ENCODE measurements around the gene FFAR4.
"Not testable (repeated sequence)": the region's sequence is repeated elsewhere in the genome, so short reads cannot be mapped to it uniquely, and the experiment has no call there.

The FFAR4 gene

DNA sequence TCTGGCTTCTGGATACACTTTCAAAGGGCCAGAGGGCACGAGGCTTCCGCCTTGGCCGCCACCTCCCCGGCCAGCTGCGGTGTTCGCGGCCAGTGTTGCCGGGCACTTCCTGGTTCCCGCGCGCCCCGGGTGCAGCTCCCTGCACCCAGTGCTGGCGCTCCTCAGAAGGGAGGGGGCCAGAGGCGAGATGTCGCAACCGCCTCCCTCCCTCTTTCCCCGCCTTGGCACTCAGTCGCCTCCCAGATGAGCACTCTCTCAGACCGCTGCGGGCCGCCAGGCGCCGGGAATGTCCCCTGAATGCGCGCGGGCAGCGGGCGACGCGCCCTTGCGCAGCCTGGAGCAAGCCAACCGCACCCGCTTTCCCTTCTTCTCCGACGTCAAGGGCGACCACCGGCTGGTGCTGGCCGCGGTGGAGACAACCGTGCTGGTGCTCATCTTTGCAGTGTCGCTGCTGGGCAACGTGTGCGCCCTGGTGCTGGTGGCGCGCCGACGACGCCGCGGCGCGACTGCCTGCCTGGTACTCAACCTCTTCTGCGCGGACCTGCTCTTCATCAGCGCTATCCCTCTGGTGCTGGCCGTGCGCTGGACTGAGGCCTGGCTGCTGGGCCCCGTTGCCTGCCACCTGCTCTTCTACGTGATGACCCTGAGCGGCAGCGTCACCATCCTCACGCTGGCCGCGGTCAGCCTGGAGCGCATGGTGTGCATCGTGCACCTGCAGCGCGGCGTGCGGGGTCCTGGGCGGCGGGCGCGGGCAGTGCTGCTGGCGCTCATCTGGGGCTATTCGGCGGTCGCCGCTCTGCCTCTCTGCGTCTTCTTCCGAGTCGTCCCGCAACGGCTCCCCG lies at the start of gene FFAR4:
Gene FFAR4, plus strand, starts transcription at position 231 of the 842 bp plus-strand sequence. Its CDS starts 56 bp downstream, at position 287.
- H3K9me3 Mint-ChIP-seq, result no peaks in the 10 kb centered on the region
- H3K27ac Mint-ChIP-seq, result no peak within 1 kb of the TSS
- no peaks in the 10 kb centered on the region for H3K4me1 Mint-ChIP-seq (ENCODE audit: low read depth)
- H3K36me3 Mint-ChIP-seq (ENCODE audit: low read depth), result no peaks in the 10 kb centered on the region
- no peak within 1 kb of the TSS for H3K4me3 Mint-ChIP-seq
- peaks cover 55% of the 10 kb centered on the region for H3K27me3 Mint-ChIP-seq

DNA sequence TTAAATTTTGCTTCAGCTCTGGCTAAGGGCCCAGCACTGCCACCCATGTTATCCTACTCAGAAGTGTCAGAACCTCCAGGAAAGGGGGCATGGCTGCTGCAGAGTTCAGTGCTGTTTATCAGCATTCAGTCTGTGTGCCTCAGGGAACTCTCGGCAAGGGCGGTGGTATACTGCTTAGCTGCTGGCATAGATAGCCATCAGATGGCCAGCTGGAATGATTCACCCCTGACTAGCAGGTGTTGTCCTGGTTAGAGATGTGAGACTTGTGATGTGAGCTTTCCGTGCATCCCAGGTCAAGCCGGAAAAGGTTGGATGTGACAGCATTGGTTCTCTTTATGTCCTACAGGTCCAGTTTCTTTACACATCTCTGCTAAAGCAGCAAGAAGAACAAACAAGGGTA lies 47.9 kb upstream of the FFAR4 start:
- H3K36me3 Mint-ChIP-seq (ENCODE audit: low read depth), result peaks cover 64% of the 10 kb centered on the region
- no peak overlapping the region for H3K27ac Mint-ChIP-seq
- H3K9me3 Mint-ChIP-seq, result no peaks in the 10 kb centered on the region
- H3K4me3 Mint-ChIP-seq, result no peak overlapping the region
- no peaks in the 10 kb centered on the region for H3K4me1 Mint-ChIP-seq (ENCODE audit: low read depth)
- H3K27me3 Mint-ChIP-seq, result no peaks in the 10 kb centered on the region

DNA sequence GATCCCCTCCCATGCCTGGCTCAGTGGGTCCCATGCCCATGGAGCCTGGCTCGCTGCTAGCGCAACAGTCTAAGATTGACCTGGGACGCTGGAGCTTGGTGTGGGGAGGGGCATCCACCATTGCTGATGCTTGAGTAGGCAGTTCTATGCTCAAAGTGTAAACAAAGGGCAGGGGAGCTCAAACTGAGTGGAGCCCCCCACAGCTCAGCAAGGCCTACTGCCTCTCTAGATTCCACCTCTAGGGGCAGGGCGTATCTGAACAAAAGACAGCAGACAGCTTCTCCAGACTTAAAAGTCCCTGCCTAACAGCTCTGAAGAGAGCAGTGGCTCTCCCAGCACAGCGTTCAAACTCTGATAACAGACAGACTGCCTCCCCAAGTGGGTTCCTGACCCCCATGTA lies 31.2 kb upstream of the FFAR4 start:
- Mint-ChIP-seq H3K36me3 (ENCODE audit: low read depth) (no peaks in the 10 kb centered on the region), H3K4me1 (ENCODE audit: low read depth) (no peaks in the 10 kb centered on the region), H3K27me3 (peaks cover 17% of the 10 kb centered on the region), H3K9me3 (no peaks in the 10 kb centered on the region), H3K27ac (no peak overlapping the region), H3K4me3 (no peak overlapping the region)

DNA sequence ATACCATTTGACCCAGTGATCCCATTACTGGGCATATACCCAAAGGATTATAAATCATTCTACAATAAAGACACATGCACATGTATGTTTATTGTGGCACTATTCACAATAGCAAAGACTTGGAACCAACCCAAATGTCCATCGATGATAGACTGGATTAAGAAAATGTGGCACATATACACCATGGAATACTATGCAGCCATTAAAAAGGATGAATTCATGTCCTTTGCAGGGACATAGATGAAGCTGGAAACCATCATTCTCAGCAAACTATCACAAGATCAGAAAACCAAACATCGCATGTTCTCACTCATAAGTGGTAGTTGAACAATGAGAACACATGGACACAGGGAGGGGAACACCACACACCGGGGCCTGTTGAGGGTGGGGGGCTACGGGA lies 25.6 kb upstream of the FFAR4 start:
- not testable (repeated sequence) for H3K27ac Mint-ChIP-seq; H3K9me3 Mint-ChIP-seq; H3K4me3 Mint-ChIP-seq; H3K36me3 Mint-ChIP-seq (ENCODE audit: low read depth); H3K4me1 Mint-ChIP-seq (ENCODE audit: low read depth)
- peaks cover 25% of the 10 kb centered on the region for H3K27me3 Mint-ChIP-seq

DNA sequence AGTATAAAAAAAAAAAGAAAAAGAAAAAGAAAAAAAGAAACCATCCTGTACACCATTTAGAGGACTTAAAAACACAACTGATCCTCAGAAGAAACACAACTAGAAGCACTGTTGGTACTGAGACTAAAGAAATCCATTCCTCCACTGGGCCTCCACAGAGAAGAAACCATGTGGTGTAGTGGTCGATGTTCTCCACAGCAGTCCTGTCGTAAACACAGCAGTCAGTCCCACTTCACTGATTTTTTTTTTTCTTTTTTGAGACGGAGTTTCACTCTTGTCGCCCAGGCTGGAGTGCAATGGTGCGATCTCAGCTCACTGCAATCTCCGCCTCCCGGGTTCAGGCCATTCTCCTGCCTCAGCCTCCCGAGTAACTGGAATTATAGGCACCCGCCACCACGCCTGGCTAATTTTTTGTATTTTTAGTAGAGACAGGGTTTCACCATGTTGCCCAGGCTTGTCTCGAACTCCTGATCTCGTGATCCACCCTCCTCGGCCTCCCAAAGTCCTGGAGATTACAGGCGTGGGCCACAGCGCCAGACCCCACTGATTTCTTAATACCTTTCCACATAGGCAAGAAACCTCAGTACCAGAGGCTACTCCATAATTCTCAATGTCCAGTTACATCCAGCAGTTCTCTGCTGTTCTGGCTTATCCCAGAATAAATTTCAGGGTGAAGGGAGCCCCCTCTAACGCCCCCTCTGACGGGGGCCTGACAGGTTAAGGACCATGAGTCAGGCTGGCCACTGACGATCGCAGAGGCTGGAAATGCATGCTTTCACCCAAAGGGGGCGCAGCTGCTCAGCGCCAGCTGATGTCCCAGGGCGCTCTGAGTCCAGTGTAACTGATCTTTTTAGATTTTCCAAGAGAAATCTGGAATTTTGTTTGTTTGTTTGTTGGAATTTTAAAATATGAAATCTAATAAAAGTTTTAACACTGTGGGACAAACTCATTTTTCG lies 24.8 kb upstream of the FFAR4 start:
- H3K4me1 Mint-ChIP-seq (ENCODE audit: low read depth), result no peaks in the 10 kb centered on the region
- H3K36me3 Mint-ChIP-seq (ENCODE audit: low read depth), result no peaks in the 10 kb centered on the region
- H3K9me3 Mint-ChIP-seq, result no peaks in the 10 kb centered on the region
- peaks cover 25% of the 10 kb centered on the region for H3K27me3 Mint-ChIP-seq
- no peak overlapping the region for H3K27ac Mint-ChIP-seq
- H3K4me3 Mint-ChIP-seq, result no peak overlapping the region

DNA sequence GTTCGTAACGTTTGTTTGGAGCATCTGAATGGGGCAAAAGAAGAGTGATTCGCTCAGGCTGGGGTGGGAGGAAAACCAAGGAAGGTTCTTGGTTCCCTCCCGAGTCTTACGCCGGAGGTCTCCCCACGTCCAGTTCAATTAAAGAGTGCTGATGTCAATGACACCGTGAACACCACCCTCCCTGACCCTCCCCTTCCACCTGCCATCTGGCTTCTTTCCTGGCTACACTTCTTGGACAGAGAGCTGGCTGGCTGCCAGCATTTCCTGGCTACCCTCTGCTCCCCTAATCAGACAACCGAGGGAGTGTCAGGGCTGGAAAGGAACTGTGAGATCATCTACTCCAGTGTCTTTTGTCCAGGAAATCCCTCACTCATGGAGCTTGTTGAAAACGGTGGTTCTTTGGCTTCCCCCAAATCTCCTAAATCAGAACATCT lies 24.1 kb upstream of the FFAR4 start:
- H3K36me3 Mint-ChIP-seq (ENCODE audit: low read depth), result no peaks in the 10 kb centered on the region
- no peaks in the 10 kb centered on the region for H3K4me1 Mint-ChIP-seq (ENCODE audit: low read depth)
- no peak overlapping the region for H3K27ac Mint-ChIP-seq
- no peak overlapping the region for H3K4me3 Mint-ChIP-seq
- H3K27me3 Mint-ChIP-seq, result peaks cover 23% of the 10 kb centered on the region
- H3K9me3 Mint-ChIP-seq, result no peaks in the 10 kb centered on the region

DNA sequence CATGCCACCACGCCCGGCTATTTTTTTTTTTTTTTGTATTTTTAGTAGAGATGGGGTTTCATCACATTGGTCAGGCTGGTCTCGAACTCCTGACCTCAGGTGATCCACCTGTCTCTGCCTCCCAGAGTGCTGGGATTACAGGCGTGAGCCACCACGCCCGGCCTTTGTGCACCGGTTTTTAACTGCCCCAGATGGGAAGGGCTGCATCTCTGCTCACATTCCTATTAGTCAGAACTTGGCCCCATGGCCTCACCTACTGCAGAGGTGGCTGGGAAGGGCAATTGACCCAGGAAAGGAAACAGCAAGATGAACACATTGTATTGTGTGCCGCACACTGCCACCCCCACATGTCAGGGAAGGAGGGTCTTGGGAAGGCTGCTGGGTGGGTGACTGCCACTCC lies 19.5 kb upstream of the FFAR4 start:
- not testable (repeated sequence) for H3K9me3 Mint-ChIP-seq; H3K36me3 Mint-ChIP-seq (ENCODE audit: low read depth); H3K27me3 Mint-ChIP-seq; H3K4me3 Mint-ChIP-seq; H3K4me1 Mint-ChIP-seq (ENCODE audit: low read depth); H3K27ac Mint-ChIP-seq

DNA sequence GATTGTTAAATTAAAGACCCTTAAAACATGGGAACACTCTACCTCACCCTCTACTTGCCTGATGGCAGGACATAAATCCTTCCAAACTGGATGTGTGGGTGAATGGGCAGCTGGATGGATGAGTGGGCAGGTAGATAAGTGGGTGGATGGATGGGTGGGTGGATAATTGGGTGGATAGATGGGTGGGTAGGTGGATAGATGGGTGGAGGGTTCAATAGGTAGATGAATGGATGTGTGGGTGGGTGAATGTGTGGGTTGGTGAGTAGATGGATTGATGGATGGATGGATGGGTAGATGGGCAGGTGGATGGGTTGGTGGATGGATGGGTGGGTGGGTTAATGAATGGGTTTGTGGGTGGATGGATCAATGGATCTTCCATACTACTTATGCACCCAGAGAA lies 18.9 kb upstream of the FFAR4 start:
- no peak overlapping the region for H3K27ac Mint-ChIP-seq
- H3K27me3 Mint-ChIP-seq, result peaks cover 5% of the 10 kb centered on the region
- H3K4me3 Mint-ChIP-seq, result no peak overlapping the region
- no peaks in the 10 kb centered on the region for H3K9me3 Mint-ChIP-seq
- H3K36me3 Mint-ChIP-seq (ENCODE audit: low read depth), result no peaks in the 10 kb centered on the region
- H3K4me1 Mint-ChIP-seq (ENCODE audit: low read depth), result no peaks in the 10 kb centered on the region

DNA sequence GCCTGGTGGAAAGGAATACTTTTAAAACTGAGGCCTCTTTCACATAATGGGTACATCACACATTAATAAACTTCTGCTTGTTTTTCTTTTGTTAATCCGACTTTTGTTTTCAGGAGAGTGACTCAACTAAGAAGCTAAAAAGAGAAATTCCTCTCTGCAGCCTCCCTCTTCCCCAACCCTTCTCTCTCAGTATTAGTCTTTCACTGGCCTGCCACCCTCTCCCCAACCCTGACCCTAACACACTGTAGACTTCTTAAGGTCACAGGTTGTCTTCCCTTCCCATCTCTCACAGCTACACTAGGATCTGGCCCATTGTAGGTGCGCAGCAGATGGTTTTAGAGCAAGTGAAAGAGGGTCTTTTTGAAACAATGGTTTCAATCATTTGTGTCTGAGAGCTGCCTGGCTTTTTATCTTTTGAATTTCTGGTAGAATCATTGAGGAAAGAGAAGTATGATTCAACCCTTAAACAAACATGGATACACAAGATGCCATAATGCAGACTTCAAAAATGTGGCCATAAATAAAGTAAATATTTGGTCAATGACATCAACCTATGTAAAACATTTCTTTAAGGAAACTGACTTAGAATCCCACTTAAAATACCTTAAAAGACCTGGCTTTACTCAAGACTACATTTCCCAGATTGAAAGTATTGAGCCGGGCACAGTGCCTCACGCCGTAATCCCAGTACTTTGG lies 17.9 kb upstream of the FFAR4 start:
- H3K36me3 Mint-ChIP-seq (ENCODE audit: low read depth), result no peaks in the 10 kb centered on the region
- no peak overlapping the region for H3K27ac Mint-ChIP-seq
- no peak overlapping the region for H3K4me3 Mint-ChIP-seq
- H3K4me1 Mint-ChIP-seq (ENCODE audit: low read depth), result no peaks in the 10 kb centered on the region
- H3K9me3 Mint-ChIP-seq, result no peaks in the 10 kb centered on the region
- peaks cover 4% of the 10 kb centered on the region for H3K27me3 Mint-ChIP-seq

DNA sequence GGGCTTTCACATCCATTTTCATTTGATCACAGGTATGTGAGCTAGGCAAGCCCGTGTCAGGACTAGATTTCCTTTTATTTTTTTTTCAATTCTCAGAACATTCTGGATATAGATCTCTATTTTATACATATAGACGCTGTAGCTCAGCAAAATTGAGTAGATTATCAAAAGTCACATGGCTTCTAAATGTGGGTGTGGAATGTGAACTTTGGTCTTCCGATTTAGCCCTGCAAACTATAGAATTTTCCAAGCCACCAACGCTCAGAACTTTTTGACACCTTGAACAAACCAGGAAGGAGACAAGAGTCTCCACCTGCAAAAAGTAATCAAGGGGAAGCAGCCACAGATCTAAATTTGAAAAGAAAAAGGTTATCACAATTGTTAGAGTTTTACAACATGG lies 15.9 kb upstream of the FFAR4 start:
- Mint-ChIP-seq H3K9me3 (no peaks in the 10 kb centered on the region), H3K4me1 (ENCODE audit: low read depth) (no peaks in the 10 kb centered on the region), H3K27me3 (peaks cover 5% of the 10 kb centered on the region), H3K4me3 (no peak overlapping the region), H3K27ac (no peak overlapping the region), H3K36me3 (ENCODE audit: low read depth) (no peaks in the 10 kb centered on the region)

DNA sequence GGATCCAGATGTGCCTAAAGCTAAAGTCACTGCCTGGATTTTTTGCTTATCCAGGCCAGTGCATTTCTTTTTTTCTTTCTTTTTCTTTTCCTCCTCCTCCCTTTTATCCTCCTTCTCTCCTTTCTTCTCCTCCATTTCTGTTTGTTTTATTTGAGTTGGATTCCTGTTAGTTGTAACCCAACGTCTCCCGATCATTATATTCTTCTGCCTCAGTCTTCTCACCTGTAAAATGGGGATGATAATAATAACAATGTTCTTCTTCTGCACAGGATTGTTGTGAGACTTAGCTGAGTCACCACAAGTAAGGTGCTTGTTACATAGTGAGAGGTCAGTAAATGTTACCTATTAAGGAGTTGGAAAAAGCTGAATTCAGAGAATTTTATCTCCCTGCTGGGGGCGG lies 13.7 kb upstream of the FFAR4 start:
- H3K9me3 Mint-ChIP-seq, result no peaks in the 10 kb centered on the region
- no peaks in the 10 kb centered on the region for H3K36me3 Mint-ChIP-seq (ENCODE audit: low read depth)
- H3K4me3 Mint-ChIP-seq, result no peak overlapping the region
- H3K27me3 Mint-ChIP-seq, result peaks cover 5% of the 10 kb centered on the region
- no peak overlapping the region for H3K27ac Mint-ChIP-seq
- H3K4me1 Mint-ChIP-seq (ENCODE audit: low read depth), result no peaks in the 10 kb centered on the region

DNA sequence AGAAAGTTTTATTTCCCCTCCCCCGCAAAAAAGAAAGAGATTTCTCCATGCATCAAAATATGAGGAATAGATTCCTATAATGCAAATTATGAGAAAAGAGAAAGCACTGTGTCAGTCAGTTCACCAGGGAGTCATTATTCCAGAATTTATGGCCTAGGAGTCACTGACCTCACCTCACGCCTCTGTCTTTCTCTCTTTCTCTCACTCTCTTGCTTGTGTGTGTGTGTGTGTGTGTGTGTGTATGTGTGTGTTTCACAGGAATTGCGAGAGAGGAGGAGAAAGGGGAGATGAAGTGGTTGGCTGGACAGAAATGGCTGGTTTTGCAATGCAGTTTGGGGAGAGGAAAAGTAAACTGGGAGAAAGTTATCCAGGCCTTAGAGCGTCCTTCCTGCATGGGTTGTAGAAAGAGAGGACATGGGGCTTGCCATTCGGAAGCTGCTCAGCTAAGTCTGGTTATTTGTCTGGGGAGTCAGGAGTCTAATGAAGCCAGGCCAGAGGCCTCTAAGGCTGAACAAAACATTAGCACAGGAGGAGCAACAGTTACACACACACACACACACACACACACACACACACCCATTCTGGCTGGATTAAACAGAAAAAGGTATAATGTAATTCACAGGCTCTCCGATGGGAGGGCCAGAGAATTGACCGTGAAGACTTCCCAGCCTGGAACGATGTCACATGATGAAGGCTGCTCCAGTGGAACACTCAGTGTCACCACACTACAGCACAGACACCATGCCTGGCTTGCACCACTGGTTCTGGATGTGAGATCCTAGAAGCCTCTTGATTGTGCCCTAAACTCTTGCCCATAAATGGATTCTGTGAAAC lies 12.8 kb upstream of the FFAR4 start:
- no peaks in the 10 kb centered on the region for H3K4me1 Mint-ChIP-seq (ENCODE audit: low read depth)
- H3K27ac Mint-ChIP-seq, result no peak overlapping the region
- H3K4me3 Mint-ChIP-seq, result no peak overlapping the region
- H3K27me3 Mint-ChIP-seq, result peaks cover 5% of the 10 kb centered on the region
- H3K36me3 Mint-ChIP-seq (ENCODE audit: low read depth), result no peaks in the 10 kb centered on the region
- H3K9me3 Mint-ChIP-seq, result no peaks in the 10 kb centered on the region

DNA sequence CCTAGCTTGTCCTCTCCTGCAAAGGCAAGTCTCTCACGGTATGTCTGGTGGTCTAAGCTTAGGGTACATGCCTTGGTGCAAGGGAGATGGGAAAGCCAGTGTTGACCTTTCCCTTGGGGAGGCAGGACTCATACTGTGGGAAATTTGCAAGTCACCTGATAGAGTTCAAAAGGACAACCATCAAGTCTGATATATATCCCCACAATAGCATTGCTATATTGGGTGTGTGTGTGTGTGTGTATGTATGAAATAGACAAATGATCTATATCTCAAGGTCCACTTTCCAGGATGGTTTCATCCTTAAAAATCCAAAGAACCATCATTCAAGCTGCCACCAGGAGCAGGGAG lies 12.2 kb upstream of the FFAR4 start:
- Mint-ChIP-seq H3K4me3 (no peak overlapping the region), H3K9me3 (no peaks in the 10 kb centered on the region), H3K4me1 (ENCODE audit: low read depth) (no peaks in the 10 kb centered on the region), H3K27ac (no peak overlapping the region), H3K27me3 (peaks cover 5% of the 10 kb centered on the region), H3K36me3 (ENCODE audit: low read depth) (no peaks in the 10 kb centered on the region)

DNA sequence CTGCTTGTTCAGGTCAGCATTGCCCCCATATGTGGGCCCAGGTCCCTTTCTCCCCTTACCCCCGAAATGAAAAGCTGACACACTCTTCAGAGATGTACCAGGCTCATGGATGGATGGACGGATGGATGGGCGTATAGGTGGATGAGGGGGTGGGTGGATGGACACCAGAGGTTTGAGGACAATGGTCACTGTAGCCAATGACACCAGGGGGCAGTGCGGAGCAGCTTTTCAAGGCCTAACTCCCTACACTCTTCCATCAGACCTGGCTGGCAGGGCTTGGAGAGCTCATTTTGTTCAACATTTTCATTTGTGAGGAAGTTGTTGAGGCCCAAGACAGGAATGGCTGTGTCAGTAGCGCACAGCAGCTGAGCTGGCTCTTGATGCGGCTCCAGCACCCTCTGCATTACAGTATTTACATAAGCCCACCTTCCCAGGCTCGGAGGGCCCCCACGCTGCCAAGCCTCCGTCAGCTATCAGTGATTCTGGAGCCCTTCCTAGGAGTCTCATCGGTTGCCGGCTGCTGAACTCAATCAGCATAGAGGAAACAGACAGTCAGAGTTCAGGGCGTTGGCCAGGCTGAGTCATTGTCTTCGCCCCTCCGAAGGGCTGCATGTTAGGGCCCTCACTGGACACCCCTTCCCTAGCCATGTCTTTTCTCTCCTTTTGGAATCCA lies 11.6 kb upstream of the FFAR4 start:
- Mint-ChIP-seq H3K27ac (no peak overlapping the region), H3K4me1 (ENCODE audit: low read depth) (no peaks in the 10 kb centered on the region), H3K9me3 (no peaks in the 10 kb centered on the region), H3K4me3 (no peak overlapping the region), H3K27me3 (peaks cover 11% of the 10 kb centered on the region), H3K36me3 (ENCODE audit: low read depth) (no peaks in the 10 kb centered on the region)
